Measurements from ENCODE around the gene MAP1LC3B. TPM values are rescaled to one million over a fixed set of nuclear protein-coding genes. Genes with fewer than 3 reads are reported as not detected.

The MAP1LC3B gene
- total and polyA plus RNA-seq, 2 of the 8 experiments (the other 6 are each of a cell fraction or from before 2014, with no cell fraction given), result 29.5 to 48.5 TPM

- POLR2A ChIA-PET (ENCODE audit: partially characterized antibody), result no interaction called here
- H3K4me2 ChIP-seq (ENCODE audit: insufficient read depth in 1 of 2, low read depth in 2 of 2, low read length in 2 of 2), result no peak overlapping the region
- WGBS, 2 experiments (ENCODE audit: extremely low coverage in 1 of 2, insufficient coverage in 1 of 2, insufficient read length in 1 of 2, insufficient replicate concordance in 2 of 2, low coverage in 1 of 2, low lambda C conversion rate in 2 of 2, missing lambda C conversion rate in 1 of 2), result 99% methylated on average over 7 of the region's 7 CpGs; no CpG with 5 or more reads in 1 of the 2 experiments
- H2BK5ac ChIP-seq (ENCODE audit: low read depth, low read length), result no peak overlapping the region
- H2BK20ac ChIP-seq (ENCODE audit: low read length), result no peak overlapping the region
- H3K23ac ChIP-seq (ENCODE audit: insufficient read length), result no peak overlapping the region
- peaks cover 2 to 32% (median 13%) of the 10 kb centered on the region in 4 experiments; a peak in 6 of 8 replicates for H3K36me3 ChIP-seq (ENCODE audit: control insufficient read depth in 2 of 4, insufficient read depth in 4 of 4, low read length in 3 of 4)
- no peak overlapping the region for H4K5ac ChIP-seq (ENCODE audit: insufficient read length, low read depth, low read length)
- H2BK120ac ChIP-seq (replicated peaks; ENCODE audit: low read depth, low read length), result no peak overlapping the region
- H3K14ac ChIP-seq (ENCODE audit: insufficient read length), result no peak overlapping the region
- CTCF ChIA-PET (ENCODE audit: partially characterized antibody), result no interaction called here
- H3K27me3 ChIP-seq (replicated peaks in 1 of 4; ENCODE audit: control insufficient read depth in 3 of 4, extremely low read depth in 1 of 4, insufficient read depth in 3 of 4, low read length in 3 of 4), result no peaks in the 10 kb centered on the region
- peaks cover 0 to 5% of the 10 kb centered on the region in 2 experiments for H4K20me1 ChIP-seq (replicated peaks in 1 of 2; ENCODE audit: control insufficient read depth in 1 of 2, insufficient read depth in 2 of 2, low read length in 2 of 2)
- H4K91ac ChIP-seq (replicated peaks; ENCODE audit: insufficient read length, low read length), result no peak overlapping the region
- no peak overlapping the region for H2BK12ac ChIP-seq (ENCODE audit: low read depth, low read length)
- no peaks in the 10 kb centered on the region for H3K23me2 ChIP-seq (ENCODE audit: low read depth, low read length)
- H3K4me3 ChIP-seq (ENCODE audit: extremely low read depth in 1 of 4, insufficient read depth in 2 of 4, low read depth in 3 of 4, low read length in 4 of 4), result no peak overlapping the region
- no peaks in the 10 kb centered on the region; the same call in 1 of the 2 replicates for H3K79me1 ChIP-seq (ENCODE audit: low read depth, low read length)
- no peak overlapping the region for H3K27ac ChIP-seq (ENCODE audit: low read depth, low read length)
- H3K79me2 ChIP-seq (ENCODE audit: control insufficient read depth in 1 of 2, insufficient read depth in 2 of 2, low read length in 2 of 2), result no peaks in the 10 kb centered on the region; a peak in 1 of 4 replicates
- no peak overlapping the region for H3K56ac ChIP-seq (replicated peaks; ENCODE audit: insufficient read length, low read depth, low read length)
- no peak overlapping the region for H2AK5ac ChIP-seq (ENCODE audit: low read depth, low read length)
- FAIRE-seq (no peak), DNase-seq (ENCODE audit: low read depth in 1 of 2, low spot score in 2 of 2) (no peak)
- no peak overlapping the region for H2AFZ ChIP-seq (ENCODE audit: low read length)
- H3K9ac ChIP-seq (replicated peaks in 1 of 4; ENCODE audit: extremely low read depth in 1 of 4, low read depth in 3 of 4, low read length in 3 of 4), result no peak overlapping the region
- no peak overlapping the region for H2BK15ac ChIP-seq (ENCODE audit: low read length)
- no peak overlapping the region for H3K4ac ChIP-seq (replicated peaks; ENCODE audit: insufficient read length, low read depth, low read length)
- no peak overlapping the region for H3K18ac ChIP-seq (ENCODE audit: extremely low read depth, low read length)
- no peaks in the 10 kb centered on the region for H3K4me1 ChIP-seq (replicated peaks in 1 of 4; ENCODE audit: control insufficient read depth in 3 of 4, insufficient read depth in 4 of 4, low read length in 3 of 4)
- no peak overlapping the region for H4K8ac ChIP-seq (ENCODE audit: extremely low read depth, insufficient read depth, low read length)
- peaks cover 3% of the 10 kb centered on the region in 2 experiments; a peak in 3 of 4 replicates for H3K9me3 ChIP-seq (ENCODE audit: insufficient read depth in 2 of 2, low read depth in 1 of 2, low read length in 1 of 2)
- TF ChIP-seq SUZ12 (IDR thresholded peaks at IDR 0.05; ENCODE audit: low read length) (no peak), TCF12 (IDR thresholded peaks at IDR 0.05; ENCODE audit: low read depth, low read length) (no peak), FOSL1 (IDR thresholded peaks at IDR 0.05; ENCODE audit: insufficient read depth, low read depth, low read length) (no peak), YY1 (IDR thresholded peaks at IDR 0.05; ENCODE audit: low read depth, low read length) (no peak), CTBP2 (IDR thresholded peaks at IDR 0.05; ENCODE audit: borderline replicate concordance, insufficient read depth, insufficient read length, low read length) (no peak), EGR1 (IDR thresholded peaks at IDR 0.05; ENCODE audit: borderline replicate concordance, low read depth, low read length) (no peak), TAF7 (optimal IDR thresholded peaks at IDR 0.05; ENCODE audit: borderline replicate concordance, low read depth, low read length) (no peak), POLR2A (IDR thresholded peaks at IDR 0.05; ENCODE audit: control extremely low read depth in 1 of 2, low read depth in 2 of 2, low read length in 2 of 2) (no peak), RBBP5 (IDR thresholded peaks at IDR 0.05; ENCODE audit: borderline replicate concordance, low read depth, low read length) (no peak), TBP (IDR thresholded peaks at IDR 0.05; ENCODE audit: low read depth, low read length) (no peak), SRF (IDR thresholded peaks at IDR 0.05; ENCODE audit: low read depth, low read length) (no peak), CHD2 (IDR thresholded peaks at IDR 0.05; ENCODE audit: low read length) (no peak), ZNF274 (IDR thresholded peaks at IDR 0.05; ENCODE audit: borderline replicate concordance, extremely low read depth, low read length) (no peak), JUN (IDR thresholded peaks at IDR 0.05; ENCODE audit: low read depth, low read length) (no peak), ATF3 (IDR thresholded peaks at IDR 0.05; ENCODE audit: insufficient read depth, low read depth, low read length) (no peak)
These were observed 53.4 kb downstream of the MAP1LC3B start for GRCh38 chr16:87445486-87445885.
